Measurements from ENCODE around the gene ZNF775. TPM values are rescaled to one million over a fixed set of nuclear protein-coding genes. Genes with fewer than 3 reads are reported as not detected.
A peak's percentile ranks its signal among the peaks of the same experiment; 100 is the strongest.

The ZNF775 gene
- polyA plus RNA-seq, 3 donors: 1.3 to 2.7 (median 1.4) TPM

DNA sequence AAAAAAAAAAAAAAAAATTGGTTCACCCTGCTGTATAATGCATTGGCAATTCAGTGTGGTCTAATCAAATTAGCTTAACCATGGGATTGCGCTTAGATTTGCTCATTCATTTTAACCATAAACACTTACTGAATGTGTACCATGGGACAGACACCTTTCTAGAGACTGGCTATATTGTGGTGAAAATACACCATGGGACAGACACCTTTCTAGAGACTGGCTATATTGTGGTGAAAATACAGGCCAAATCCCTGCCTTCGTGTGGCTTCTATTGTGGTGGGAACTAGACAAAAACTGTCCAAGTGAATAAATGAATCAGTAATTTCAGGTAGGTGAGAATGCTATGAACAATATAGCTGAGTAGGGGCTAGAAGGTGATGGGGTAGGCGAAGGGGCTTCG is 20.7 kb upstream of the ZNF775 start:
- Mint-ChIP-seq H3K4me1 (peaks cover 24% of the 10 kb centered on the region), H3K27me3 (ENCODE audit: low read depth in 3 of 3) (peaks cover 1 to 3% (median 3%) of the 10 kb centered on the region in 3 donors), H3K9me3 (no peaks in the 10 kb centered on the region), H3K27ac (no peak overlapping the region), H3K36me3 (no peaks in the 10 kb centered on the region), H3K4me3 (no peak overlapping the region)
- intact Hi-C loops (cut with micrococcal nuclease): no loop called here
- no peaks in the 10 kb centered on the region for H3K36me3 ChIP-seq (replicated peaks in 1 of 2; ENCODE audit: control insufficient read depth in 1 of 2, insufficient read depth in 2 of 2, low read length in 2 of 2)
- H3K9me3 ChIP-seq (replicated peaks in 1 of 2; ENCODE audit: control insufficient read depth in 1 of 2, insufficient read depth in 1 of 2, low read length in 2 of 2): no peaks in the 10 kb centered on the region
- H2AFZ ChIP-seq (ENCODE audit: insufficient read depth, low read depth, low read length, poor library complexity, severe bottlenecking): no peak overlapping the region
- 100% methylated on average over 3 of the region's 4 CpGs for WGBS (ENCODE audit: insufficient coverage)
- H3K4me2 ChIP-seq (replicated peaks; ENCODE audit: extremely low read depth, low read length, poor library complexity, severe bottlenecking): no peak overlapping the region
- DNase-seq: no peak
- H3K4me1 ChIP-seq (ENCODE audit: control insufficient read depth in 1 of 2, insufficient read depth in 2 of 2, low read length in 2 of 2): peaks cover 10 to 12% of the 10 kb centered on the region in 2 donors
- no peaks in the 10 kb centered on the region for H3K79me2 ChIP-seq (ENCODE audit: insufficient read depth, low read length)
- no peak overlapping the region for H3K27ac ChIP-seq (ENCODE audit: low read depth in 1 of 2, low read length in 2 of 2)
- no peaks in the 10 kb centered on the region for H3K27me3 ChIP-seq (ENCODE audit: control insufficient read depth in 2 of 2, insufficient read depth in 2 of 2, low read length in 2 of 2)
- no peak overlapping the region for H3K9ac ChIP-seq (ENCODE audit: insufficient read depth, low read length, poor library complexity, severe bottlenecking)
- TF ChIP-seq, protein P1, sequence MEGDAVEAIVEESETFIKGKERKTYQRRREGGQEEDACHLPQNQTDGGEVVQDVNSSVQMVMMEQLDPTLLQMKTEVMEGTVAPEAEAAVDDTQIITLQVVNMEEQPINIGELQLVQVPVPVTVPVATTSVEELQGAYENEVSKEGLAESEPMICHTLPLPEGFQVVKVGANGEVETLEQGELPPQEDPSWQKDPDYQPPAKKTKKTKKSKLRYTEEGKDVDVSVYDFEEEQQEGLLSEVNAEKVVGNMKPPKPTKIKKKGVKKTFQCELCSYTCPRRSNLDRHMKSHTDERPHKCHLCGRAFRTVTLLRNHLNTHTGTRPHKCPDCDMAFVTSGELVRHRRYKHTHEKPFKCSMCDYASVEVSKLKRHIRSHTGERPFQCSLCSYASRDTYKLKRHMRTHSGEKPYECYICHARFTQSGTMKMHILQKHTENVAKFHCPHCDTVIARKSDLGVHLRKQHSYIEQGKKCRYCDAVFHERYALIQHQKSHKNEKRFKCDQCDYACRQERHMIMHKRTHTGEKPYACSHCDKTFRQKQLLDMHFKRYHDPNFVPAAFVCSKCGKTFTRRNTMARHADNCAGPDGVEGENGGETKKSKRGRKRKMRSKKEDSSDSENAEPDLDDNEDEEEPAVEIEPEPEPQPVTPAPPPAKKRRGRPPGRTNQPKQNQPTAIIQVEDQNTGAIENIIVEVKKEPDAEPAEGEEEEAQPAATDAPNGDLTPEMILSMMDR (IDR thresholded peaks at IDR 0.05): no peak
- H4K20me1 ChIP-seq (ENCODE audit: insufficient read depth, low read length): no peaks in the 10 kb centered on the region
- H3K4me3 ChIP-seq (replicated peaks in 1 of 3; ENCODE audit: low read depth in 2 of 3, low read length in 3 of 3): no peak overlapping the region

GRCh38 chr7:150358988-150359621 is 20.0 kb upstream of the ZNF775 start:
- no peak overlapping the region for H3K9ac ChIP-seq (ENCODE audit: insufficient read depth, low read length, poor library complexity, severe bottlenecking)
- Mint-ChIP-seq H3K4me1 (peaks cover 31% of the 10 kb centered on the region), H3K27ac (peak overlapping the region in 1 of 7 donors; percentile 37), H3K36me3 (no peaks in the 10 kb centered on the region), H3K9me3 (no peaks in the 10 kb centered on the region), H3K4me3 (no peak overlapping the region), H3K27me3 (ENCODE audit: low read depth in 3 of 3) (peaks cover 1 to 3% (median 3%) of the 10 kb centered on the region in 3 donors)
- H3K36me3 ChIP-seq (replicated peaks in 1 of 2; ENCODE audit: control insufficient read depth in 1 of 2, insufficient read depth in 2 of 2, low read length in 2 of 2): no peaks in the 10 kb centered on the region
- TF ChIP-seq, protein P1 (IDR thresholded peaks at IDR 0.05): no peak
- H4K20me1 ChIP-seq (ENCODE audit: insufficient read depth, low read length): no peaks in the 10 kb centered on the region
- H2AFZ ChIP-seq (ENCODE audit: insufficient read depth, low read depth, low read length, poor library complexity, severe bottlenecking): no peak overlapping the region
- H3K4me2 ChIP-seq (replicated peaks; ENCODE audit: extremely low read depth, low read length, poor library complexity, severe bottlenecking): no peak overlapping the region
- H3K4me3 ChIP-seq (replicated peaks in 1 of 3; ENCODE audit: low read depth in 2 of 3, low read length in 3 of 3): no peak overlapping the region
- H3K79me2 ChIP-seq (ENCODE audit: insufficient read depth, low read length): no peaks in the 10 kb centered on the region
- no peaks in the 10 kb centered on the region for H3K9me3 ChIP-seq (replicated peaks in 1 of 2; ENCODE audit: control insufficient read depth in 1 of 2, insufficient read depth in 1 of 2, low read length in 2 of 2)
- intact Hi-C loops (cut with micrococcal nuclease): no loop called here
- H3K27ac ChIP-seq (ENCODE audit: low read depth in 1 of 2, low read length in 2 of 2): no peak overlapping the region
- WGBS (ENCODE audit: insufficient coverage): 79% methylated on average over 4 of the region's 4 CpGs
- H3K4me1 ChIP-seq (ENCODE audit: control insufficient read depth in 1 of 2, insufficient read depth in 2 of 2, low read length in 2 of 2): peaks cover 16 to 19% of the 10 kb centered on the region in 2 donors
- no peaks in the 10 kb centered on the region for H3K27me3 ChIP-seq (ENCODE audit: control insufficient read depth in 2 of 2, insufficient read depth in 2 of 2, low read length in 2 of 2)
- DNase-seq: no peak
